ENCODE measurements around the gene ACOX3. TPM values are rescaled to one million over a fixed set of nuclear protein-coding genes. Genes with fewer than 3 reads are reported as not detected.

The ACOX3 gene
- total and polyA plus RNA-seq, 2 of the 8 experiments (the other 6 are each of a cell fraction or from before 2014, with no cell fraction given) = 2.5 to 9.9 TPM

DNA sequence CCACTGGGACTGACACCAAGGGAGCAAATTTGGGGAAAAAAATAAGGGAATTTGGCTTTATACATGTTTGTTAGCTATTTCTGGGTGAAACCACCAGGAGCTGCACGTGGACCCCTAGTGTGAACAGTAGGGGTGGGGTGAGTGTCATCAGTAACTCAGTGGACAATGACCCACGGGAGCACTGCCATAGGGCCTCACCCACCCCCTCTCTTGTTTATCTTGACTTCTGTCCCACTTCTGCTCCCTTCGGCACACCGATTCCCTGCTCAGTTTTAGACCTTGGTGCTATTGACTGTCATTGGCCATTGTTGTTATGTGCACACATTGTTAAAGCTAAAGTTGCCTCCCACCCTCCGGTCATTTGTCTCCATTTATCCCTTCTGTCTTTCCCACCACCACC, 9.0 kb downstream of the ACOX3 start:
- POLR2A ChIA-PET (ENCODE audit: partially characterized antibody) = interaction anchor here (0.7 kb wide), 1 partner anchor 463 kb away, joined by 4 read pairs; no protein-coding TSS in a partner anchor
- TF ChIP-seq CHD1 (IDR thresholded peaks at IDR 0.05; ENCODE audit: low read depth, low read length) (no peak), NRF1 (IDR thresholded peaks at IDR 0.05; ENCODE audit: low read depth, low read length) (no peak), CBX8 (IDR thresholded peaks at IDR 0.05; ENCODE audit: borderline replicate concordance, low read depth, low read length) (no peak), SIX5 (IDR thresholded peaks at IDR 0.05; ENCODE audit: low read depth, low read length) (no peak), TAF7 (optimal IDR thresholded peaks at IDR 0.05; ENCODE audit: borderline replicate concordance, low read depth, low read length) (no peak), TAF1 (IDR thresholded peaks at IDR 0.05; ENCODE audit: low read depth, low read length) (no peak), NANOG (IDR thresholded peaks at IDR 0.05; ENCODE audit: insufficient read depth, low read depth, low read length, poor library complexity, severe bottlenecking) (no peak), KDM5A (IDR thresholded peaks at IDR 0.05; ENCODE audit: low read length) (no peak)

More for the DNA sequence above, 9.0 kb downstream of the ACOX3 start:
- DNase-seq (ENCODE audit: low read depth in 1 of 2, low spot score in 2 of 2) (no peak), FAIRE-seq (no peak)
- no peaks in the 10 kb centered on the region for H3K9me3 ChIP-seq (ENCODE audit: insufficient read depth in 2 of 2, low read depth in 1 of 2, low read length in 1 of 2)
- no peak overlapping the region for H3K18ac ChIP-seq (ENCODE audit: extremely low read depth, low read length)
- H3K79me1 ChIP-seq (ENCODE audit: low read depth, low read length) = no peaks in the 10 kb centered on the region
- no peaks in the 10 kb centered on the region for H3K79me2 ChIP-seq (ENCODE audit: control insufficient read depth in 1 of 2, insufficient read depth in 2 of 2, low read length in 2 of 2)
- H2BK15ac ChIP-seq (ENCODE audit: low read length) = no peak overlapping the region
- no peak overlapping the region for H2BK20ac ChIP-seq (ENCODE audit: low read length)
- 90% methylated on average over 5 of the region's 5 CpGs; no CpG with 5 or more reads in 1 of the 2 experiments for WGBS, 2 experiments (ENCODE audit: extremely low coverage in 1 of 2, insufficient coverage in 1 of 2, insufficient read length in 1 of 2, insufficient replicate concordance in 2 of 2, low coverage in 1 of 2, low lambda C conversion rate in 2 of 2, missing lambda C conversion rate in 1 of 2)
- H2AK5ac ChIP-seq (ENCODE audit: low read depth, low read length) = no peak overlapping the region
- no peak overlapping the region for H3K4ac ChIP-seq (replicated peaks; ENCODE audit: insufficient read length, low read depth, low read length)
- no peaks in the 10 kb centered on the region for H4K20me1 ChIP-seq (replicated peaks in 1 of 2; ENCODE audit: control insufficient read depth in 1 of 2, insufficient read depth in 2 of 2, low read length in 2 of 2)
- H3K23ac ChIP-seq (ENCODE audit: insufficient read length) = no peak overlapping the region
- peaks cover 0 to 2% (median 0%) of the 10 kb centered on the region in 4 experiments; a peak in 2 of 7 replicates for H3K27me3 ChIP-seq (replicated peaks in 1 of 4; ENCODE audit: control insufficient read depth in 3 of 4, extremely low read depth in 1 of 4, insufficient read depth in 3 of 4, low read length in 3 of 4)
- no peak overlapping the region for H3K56ac ChIP-seq (replicated peaks; ENCODE audit: insufficient read length, low read depth, low read length)
- H3K4me2 ChIP-seq (ENCODE audit: insufficient read depth in 1 of 2, low read depth in 2 of 2, low read length in 2 of 2) = no peak overlapping the region
- H3K36me3 ChIP-seq (ENCODE audit: control insufficient read depth in 2 of 4, insufficient read depth in 4 of 4, low read length in 3 of 4) = no peaks in the 10 kb centered on the region
- no peak overlapping the region for H2BK120ac ChIP-seq (replicated peaks; ENCODE audit: low read depth, low read length)
- no peak overlapping the region for H4K8ac ChIP-seq (ENCODE audit: extremely low read depth, insufficient read depth, low read length)
- CTCF ChIA-PET (ENCODE audit: partially characterized antibody) = interaction anchor here (0.8 to 1.4 kb wide), 4 partner anchors 8 to 180 kb away, joined by 3 to 5 read pairs (median 3); partner anchors contain the start of genes ACOX3 and TRMT44
- H3K14ac ChIP-seq (ENCODE audit: insufficient read length) = no peak overlapping the region
- peaks cover 0 to 7% (median 1%) of the 10 kb centered on the region in 4 experiments; a peak in 4 of 7 replicates for H3K4me1 ChIP-seq (replicated peaks in 1 of 4; ENCODE audit: control insufficient read depth in 3 of 4, insufficient read depth in 4 of 4, low read length in 3 of 4)
- no peak overlapping the region for H3K27ac ChIP-seq (ENCODE audit: low read depth, low read length)
- no peak overlapping the region for H3K9ac ChIP-seq (replicated peaks in 1 of 4; ENCODE audit: extremely low read depth in 1 of 4, low read depth in 3 of 4, low read length in 3 of 4)
- H3K23me2 ChIP-seq (ENCODE audit: low read depth, low read length) = peaks cover 4% of the 10 kb centered on the region; the same call in 1 of the 2 replicates
- no peak overlapping the region for H4K5ac ChIP-seq (ENCODE audit: insufficient read length, low read depth, low read length)
- H2AFZ ChIP-seq (ENCODE audit: low read length) = no peak overlapping the region
- H2BK5ac ChIP-seq (ENCODE audit: low read depth, low read length) = no peak overlapping the region
- no peak overlapping the region for H3K4me3 ChIP-seq (ENCODE audit: extremely low read depth in 1 of 4, insufficient read depth in 2 of 4, low read depth in 3 of 4, low read length in 4 of 4)
- H4K91ac ChIP-seq (replicated peaks; ENCODE audit: insufficient read length, low read length) = no peak overlapping the region
- no peak overlapping the region for H2BK12ac ChIP-seq (ENCODE audit: low read depth, low read length)
